Measurements from ENCODE around the gene RNF223.

DNA sequence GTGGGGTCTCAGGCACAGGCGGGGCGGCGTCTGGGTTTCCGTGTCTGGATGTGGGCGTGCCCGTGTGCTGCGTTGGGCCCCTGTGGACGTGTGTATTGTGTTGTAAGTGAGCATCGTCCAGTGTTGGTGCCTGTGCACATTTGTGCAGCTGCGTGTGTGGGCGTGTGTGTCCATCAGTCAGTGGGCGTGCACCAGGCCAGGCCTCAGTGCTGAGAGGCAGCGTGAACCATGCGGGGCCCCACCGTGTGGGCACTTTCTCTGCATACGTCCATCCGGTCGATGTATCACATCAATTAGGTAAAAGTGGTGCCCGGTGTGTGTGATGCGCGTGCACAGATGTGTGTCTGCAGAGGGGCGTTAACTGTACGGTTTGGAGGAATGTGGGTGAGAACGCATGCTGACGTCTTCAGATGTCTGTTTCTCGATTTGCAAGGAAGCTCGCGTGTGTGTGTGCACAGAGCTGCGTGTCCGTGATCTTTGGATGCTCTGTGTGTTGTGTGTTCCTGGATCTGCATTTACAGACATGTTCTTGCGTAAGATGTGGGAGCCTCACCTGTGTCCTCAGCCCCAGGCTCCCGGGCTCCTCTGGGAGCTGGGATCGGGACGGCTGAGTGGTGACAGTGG, 29.5 kb downstream of the RNF223 start:
- TF ChIP-seq, protein P1, sequence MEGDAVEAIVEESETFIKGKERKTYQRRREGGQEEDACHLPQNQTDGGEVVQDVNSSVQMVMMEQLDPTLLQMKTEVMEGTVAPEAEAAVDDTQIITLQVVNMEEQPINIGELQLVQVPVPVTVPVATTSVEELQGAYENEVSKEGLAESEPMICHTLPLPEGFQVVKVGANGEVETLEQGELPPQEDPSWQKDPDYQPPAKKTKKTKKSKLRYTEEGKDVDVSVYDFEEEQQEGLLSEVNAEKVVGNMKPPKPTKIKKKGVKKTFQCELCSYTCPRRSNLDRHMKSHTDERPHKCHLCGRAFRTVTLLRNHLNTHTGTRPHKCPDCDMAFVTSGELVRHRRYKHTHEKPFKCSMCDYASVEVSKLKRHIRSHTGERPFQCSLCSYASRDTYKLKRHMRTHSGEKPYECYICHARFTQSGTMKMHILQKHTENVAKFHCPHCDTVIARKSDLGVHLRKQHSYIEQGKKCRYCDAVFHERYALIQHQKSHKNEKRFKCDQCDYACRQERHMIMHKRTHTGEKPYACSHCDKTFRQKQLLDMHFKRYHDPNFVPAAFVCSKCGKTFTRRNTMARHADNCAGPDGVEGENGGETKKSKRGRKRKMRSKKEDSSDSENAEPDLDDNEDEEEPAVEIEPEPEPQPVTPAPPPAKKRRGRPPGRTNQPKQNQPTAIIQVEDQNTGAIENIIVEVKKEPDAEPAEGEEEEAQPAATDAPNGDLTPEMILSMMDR (IDR thresholded peaks at IDR 0.05; ENCODE audit: extremely low read depth in 1 of 2, insufficient read depth in 1 of 2, low read depth in 1 of 2, low read length in 2 of 2) = no peak
- no peak for TF ChIP-seq POLR2A (IDR thresholded peaks at IDR 0.05; ENCODE audit: low read depth, low read length)
